ENCODE data around the gene APEH. TPM values are rescaled to one million over a fixed set of nuclear protein-coding genes. Genes with fewer than 3 reads are reported as not detected.

Gene APEH
- 98.5 and 105 TPM in 2 replicates for total RNA-seq
- long read RNA-seq, transcript APEH-201 (22 exons, 3,220 nt) = major isoform, 96 of 225 reads
- long read RNA-seq, partial matches to known transcripts = 81 of 225 reads
- long read RNA-seq, other reads (novel, unspliced or antisense) = 48 of 225 reads

GRCh38 chr3:49673715-49674496 lies at the start of gene APEH:
Gene APEH, plus strand, starts transcription at chr3:49674351. Its CDS starts 51 bp downstream, at chr3:49674402.
- H3K27ac Mint-ChIP-seq (ENCODE audit: unreplicated experiment) = peak within 1 kb of the TSS; percentile 99
- H3K4me1 Mint-ChIP-seq (ENCODE audit: unreplicated experiment) = peaks cover 23% of the 10 kb centered on the region
- DNase-seq (ENCODE audit: extremely low spot score, unreplicated experiment) = peak; percentile 99
- no peaks in the 10 kb centered on the region for H3K9me3 Mint-ChIP-seq (ENCODE audit: unreplicated experiment)
- no peaks in the 10 kb centered on the region for H3K27me3 Mint-ChIP-seq (ENCODE audit: unreplicated experiment)
- H3K4me3 Mint-ChIP-seq (ENCODE audit: unreplicated experiment) = peak within 1 kb of the TSS; percentile 91
- no peak for TF ChIP-seq CTCF (IDR thresholded peaks at IDR 0.05)
- peaks cover 4% of the 10 kb centered on the region for H3K36me3 Mint-ChIP-seq (ENCODE audit: unreplicated experiment)

- no peaks in the 10 kb centered on the region for H3K4me1 Mint-ChIP-seq (ENCODE audit: unreplicated experiment)
- DNase-seq (ENCODE audit: extremely low spot score, unreplicated experiment) = no peak
- H3K9me3 Mint-ChIP-seq (ENCODE audit: unreplicated experiment) = no peaks in the 10 kb centered on the region
- no peak for TF ChIP-seq CTCF (IDR thresholded peaks at IDR 0.05)
- peaks cover 32% of the 10 kb centered on the region for H3K27me3 Mint-ChIP-seq (ENCODE audit: unreplicated experiment)
- H3K4me3 Mint-ChIP-seq (ENCODE audit: unreplicated experiment) = no peak overlapping the region
- no peak overlapping the region for H3K27ac Mint-ChIP-seq (ENCODE audit: unreplicated experiment)
- H3K36me3 Mint-ChIP-seq (ENCODE audit: unreplicated experiment) = no peaks in the 10 kb centered on the region
Measured at GRCh38 chr3:49625071-49625470, 49.1 kb upstream of the APEH start.

GRCh38 chr3:49626101-49626581 lies 48.0 kb upstream of the APEH start:
- peaks cover 1% of the 10 kb centered on the region for H3K4me1 Mint-ChIP-seq (ENCODE audit: unreplicated experiment)
- H3K4me3 Mint-ChIP-seq (ENCODE audit: unreplicated experiment) = no peak overlapping the region
- no peaks in the 10 kb centered on the region for H3K9me3 Mint-ChIP-seq (ENCODE audit: unreplicated experiment)
- peaks cover 32% of the 10 kb centered on the region for H3K27me3 Mint-ChIP-seq (ENCODE audit: unreplicated experiment)
- H3K27ac Mint-ChIP-seq (ENCODE audit: unreplicated experiment) = no peak overlapping the region
- no peak for TF ChIP-seq CTCF (IDR thresholded peaks at IDR 0.05)
- no peak for DNase-seq (ENCODE audit: extremely low spot score, unreplicated experiment)
- no peaks in the 10 kb centered on the region for H3K36me3 Mint-ChIP-seq (ENCODE audit: unreplicated experiment)

GRCh38 chr3:49626796-49627195 lies 47.4 kb upstream of the APEH start:
- H3K27me3 Mint-ChIP-seq (ENCODE audit: unreplicated experiment) = peaks cover 25% of the 10 kb centered on the region
- TF ChIP-seq CTCF (IDR thresholded peaks at IDR 0.05) = no peak
- peaks cover 1% of the 10 kb centered on the region for H3K4me1 Mint-ChIP-seq (ENCODE audit: unreplicated experiment)
- no peaks in the 10 kb centered on the region for H3K36me3 Mint-ChIP-seq (ENCODE audit: unreplicated experiment)
- no peak overlapping the region for H3K4me3 Mint-ChIP-seq (ENCODE audit: unreplicated experiment)
- no peak for DNase-seq (ENCODE audit: extremely low spot score, unreplicated experiment)
- no peak overlapping the region for H3K27ac Mint-ChIP-seq (ENCODE audit: unreplicated experiment)
- peaks cover 4% of the 10 kb centered on the region for H3K9me3 Mint-ChIP-seq (ENCODE audit: unreplicated experiment)

- Mint-ChIP-seq H3K27ac (ENCODE audit: unreplicated experiment) (no peak overlapping the region), H3K9me3 (ENCODE audit: unreplicated experiment) (peaks cover 8% of the 10 kb centered on the region), H3K4me3 (ENCODE audit: unreplicated experiment) (no peak overlapping the region), H3K27me3 (ENCODE audit: unreplicated experiment) (peaks cover 22% of the 10 kb centered on the region), H3K36me3 (ENCODE audit: unreplicated experiment) (no peaks in the 10 kb centered on the region), H3K4me1 (ENCODE audit: unreplicated experiment) (peaks cover 1% of the 10 kb centered on the region)
- no peak for DNase-seq (ENCODE audit: extremely low spot score, unreplicated experiment)
- TF ChIP-seq CTCF (IDR thresholded peaks at IDR 0.05) = no peak
Measured at GRCh38 chr3:49627634-49628033, 46.5 kb upstream of the APEH start.

Data from osteocyte (in vitro differentiated cells).